Measurements from ENCODE around the gene ADAMTS9. TPM values are rescaled to one million over a fixed set of nuclear protein-coding genes. Genes with fewer than 3 reads are reported as not detected.

Gene ADAMTS9
- total and polyA plus RNA-seq, 2 of the 13 experiments (the other 11 are each of a cell fraction or from before 2014, with no cell fraction given) = 0.02 to 0.09 TPM

DNA sequence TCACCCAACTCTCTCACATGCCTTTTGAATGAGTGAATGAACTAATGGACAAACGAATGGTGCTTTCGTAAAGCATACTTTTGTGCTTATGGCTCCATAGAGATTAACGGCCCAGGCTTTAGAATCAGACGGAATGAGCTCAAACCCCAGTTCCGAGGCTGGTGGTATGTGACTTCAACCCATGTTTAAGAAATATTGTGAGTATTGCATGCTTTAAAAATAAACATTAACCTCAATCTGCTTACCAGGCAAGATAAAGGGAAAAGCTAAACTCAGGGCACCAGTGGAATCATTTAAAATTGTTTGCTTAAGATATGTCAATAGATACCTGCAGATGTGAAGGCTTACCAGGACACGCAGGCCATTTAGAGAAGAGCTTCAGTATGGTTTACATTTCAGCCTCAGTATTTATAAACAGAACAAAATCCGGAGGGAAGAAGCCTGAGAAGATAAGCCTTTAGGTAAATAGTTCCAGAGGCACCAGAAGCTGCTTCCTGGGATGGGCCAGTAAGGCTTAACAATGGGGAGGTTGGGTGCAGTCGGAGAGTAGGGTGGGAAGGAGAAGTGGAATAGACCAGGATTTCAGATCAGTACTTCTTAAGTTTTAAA is 186.4 kb downstream of the ADAMTS9 start (continued):
- TF ChIP-seq KDM6A (CRISPR knock-in tag; IDR thresholded peaks at IDR 0.05; ENCODE audit: low read depth) (peak; percentile 65; the same call in 1 of the 2 replicates), ERF (CRISPR knock-in tag; IDR thresholded peaks at IDR 0.05) (peak; percentile 82), ZNF75D (CRISPR knock-in tag; IDR thresholded peaks at IDR 0.05; ENCODE audit: borderline replicate concordance) (no peak), GFI1 (CRISPR knock-in tag; IDR thresholded peaks at IDR 0.05; ENCODE audit: borderline replicate concordance) (peak; percentile 88; the same call in 1 of the 2 replicates), NCOA5 (CRISPR knock-in tag; IDR thresholded peaks at IDR 0.05) (no peak), ZC3H13 (CRISPR knock-in tag; IDR thresholded peaks at IDR 0.05) (0 out of 2 replicates have a peak, but pooled peaks have one; percentile 50), HOXA9 (CRISPR knock-in tag; IDR thresholded peaks at IDR 0.05; ENCODE audit: borderline replicate concordance) (no peak), RFX1 (IDR thresholded peaks at IDR 0.05) (no peak), EHMT2 (IDR thresholded peaks at IDR 0.05; ENCODE audit: borderline replicate concordance, low read depth, low read length) (no peak; the same call in 1 of the 2 replicates), SOX5 (CRISPR knock-in tag; IDR thresholded peaks at IDR 0.05; ENCODE audit: borderline replicate concordance) (peak; percentile 91), DR1 (CRISPR knock-in tag; IDR thresholded peaks at IDR 0.05) (no peak), ZNF34 (CRISPR knock-in tag; IDR thresholded peaks at IDR 0.05; ENCODE audit: borderline replicate concordance) (no peak), ZFP36L1 (CRISPR knock-in tag; IDR thresholded peaks at IDR 0.05) (peak; percentile 61; the same call in 1 of the 2 replicates), DNMT3B (CRISPR knock-in tag; conservative IDR thresholded peaks at IDR 0.05) (0 out of 2 replicates have a peak, but pooled peaks have one; percentile 71), SETDB1 (CRISPR knock-in tag; IDR thresholded peaks at IDR 0.05; ENCODE audit: borderline replicate concordance) (no peak), ZNF33A (CRISPR knock-in tag; IDR thresholded peaks at IDR 0.05; ENCODE audit: borderline replicate concordance) (no peak), ZSCAN31 (CRISPR knock-in tag; IDR thresholded peaks at IDR 0.05; ENCODE audit: low read depth) (peak; percentile 67; the same call in 1 of the 2 replicates), MXI1 (IDR thresholded peaks at IDR 0.05; ENCODE audit: borderline replicate concordance, low read depth, low read length) (no peak), ZNF264 (CRISPR knock-in tag; IDR thresholded peaks at IDR 0.05) (peak; percentile 58; the same call in 1 of the 2 replicates), PRMT3 (CRISPR knock-in tag; IDR thresholded peaks at IDR 0.05; ENCODE audit: borderline replicate concordance, low read depth) (no peak), HNF1A (IDR thresholded peaks at IDR 0.05; ENCODE audit: low read depth) (peak; percentile 88), HNF1A (CRISPR knock-in tag; IDR thresholded peaks at IDR 0.05; ENCODE audit: borderline replicate concordance) (peak; percentile 92), ZC3H4 (CRISPR knock-in tag; IDR thresholded peaks at IDR 0.05; ENCODE audit: borderline replicate concordance) (no peak)
- TF ChIP-seq, protein P1, sequence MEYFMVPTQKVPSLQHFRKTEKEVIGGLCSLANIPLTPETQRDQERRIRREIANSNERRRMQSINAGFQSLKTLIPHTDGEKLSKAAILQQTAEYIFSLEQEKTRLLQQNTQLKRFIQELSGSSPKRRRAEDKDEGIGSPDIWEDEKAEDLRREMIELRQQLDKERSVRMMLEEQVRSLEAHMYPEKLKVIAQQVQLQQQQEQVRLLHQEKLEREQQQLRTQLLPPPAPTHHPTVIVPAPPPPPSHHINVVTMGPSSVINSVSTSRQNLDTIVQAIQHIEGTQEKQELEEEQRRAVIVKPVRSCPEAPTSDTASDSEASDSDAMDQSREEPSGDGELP (IDR thresholded peaks at IDR 0.05; ENCODE audit: borderline replicate concordance, low read depth) = peak; percentile 19; the same call in 1 of the 2 replicates
- TF ChIP-seq, protein P2, sequence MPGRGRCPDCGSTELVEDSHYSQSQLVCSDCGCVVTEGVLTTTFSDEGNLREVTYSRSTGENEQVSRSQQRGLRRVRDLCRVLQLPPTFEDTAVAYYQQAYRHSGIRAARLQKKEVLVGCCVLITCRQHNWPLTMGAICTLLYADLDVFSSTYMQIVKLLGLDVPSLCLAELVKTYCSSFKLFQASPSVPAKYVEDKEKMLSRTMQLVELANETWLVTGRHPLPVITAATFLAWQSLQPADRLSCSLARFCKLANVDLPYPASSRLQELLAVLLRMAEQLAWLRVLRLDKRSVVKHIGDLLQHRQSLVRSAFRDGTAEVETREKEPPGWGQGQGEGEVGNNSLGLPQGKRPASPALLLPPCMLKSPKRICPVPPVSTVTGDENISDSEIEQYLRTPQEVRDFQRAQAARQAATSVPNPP (CRISPR knock-in tag; IDR thresholded peaks at IDR 0.05) = 0 out of 2 replicates have a peak, but pooled peaks have one; percentile 79
